Fibroblast of pulmonary artery (primary cell): ENCODE results near the gene HIPK2.

Source experiments
- DNase-seq: peaks from one replicate; pipeline ENCODE4 v3.0.0-alpha.2; 2010; ENCODE audit warnings: low read depth
- H3K4me3 ChIP-seq: replicated peaks from 2 replicates; pipeline ENCODE4 v1.5.1; 2011; ENCODE audit warnings: low read depth, mild to moderate bottlenecking, control low read depth, low read length, moderate library complexity
- TF ChIP-seq, protein P1 (sequence below): IDR thresholded peaks from 2 replicates; pipeline ENCODE4 v1.5.1; 2011; ENCODE audit warnings: mild to moderate bottlenecking, control low read depth, low read length, inconsistent platforms; ENCODE audit errors: missing control alignments

The HIPK2 gene

GRCh38 chr7:139737221-139738100, 40.3 kb downstream of the HIPK2 start:
- DNase-seq, result no peak
- TF ChIP-seq, protein P1, sequence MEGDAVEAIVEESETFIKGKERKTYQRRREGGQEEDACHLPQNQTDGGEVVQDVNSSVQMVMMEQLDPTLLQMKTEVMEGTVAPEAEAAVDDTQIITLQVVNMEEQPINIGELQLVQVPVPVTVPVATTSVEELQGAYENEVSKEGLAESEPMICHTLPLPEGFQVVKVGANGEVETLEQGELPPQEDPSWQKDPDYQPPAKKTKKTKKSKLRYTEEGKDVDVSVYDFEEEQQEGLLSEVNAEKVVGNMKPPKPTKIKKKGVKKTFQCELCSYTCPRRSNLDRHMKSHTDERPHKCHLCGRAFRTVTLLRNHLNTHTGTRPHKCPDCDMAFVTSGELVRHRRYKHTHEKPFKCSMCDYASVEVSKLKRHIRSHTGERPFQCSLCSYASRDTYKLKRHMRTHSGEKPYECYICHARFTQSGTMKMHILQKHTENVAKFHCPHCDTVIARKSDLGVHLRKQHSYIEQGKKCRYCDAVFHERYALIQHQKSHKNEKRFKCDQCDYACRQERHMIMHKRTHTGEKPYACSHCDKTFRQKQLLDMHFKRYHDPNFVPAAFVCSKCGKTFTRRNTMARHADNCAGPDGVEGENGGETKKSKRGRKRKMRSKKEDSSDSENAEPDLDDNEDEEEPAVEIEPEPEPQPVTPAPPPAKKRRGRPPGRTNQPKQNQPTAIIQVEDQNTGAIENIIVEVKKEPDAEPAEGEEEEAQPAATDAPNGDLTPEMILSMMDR, result no peak
- no peak overlapping the region for H3K4me3 ChIP-seq

DNA sequence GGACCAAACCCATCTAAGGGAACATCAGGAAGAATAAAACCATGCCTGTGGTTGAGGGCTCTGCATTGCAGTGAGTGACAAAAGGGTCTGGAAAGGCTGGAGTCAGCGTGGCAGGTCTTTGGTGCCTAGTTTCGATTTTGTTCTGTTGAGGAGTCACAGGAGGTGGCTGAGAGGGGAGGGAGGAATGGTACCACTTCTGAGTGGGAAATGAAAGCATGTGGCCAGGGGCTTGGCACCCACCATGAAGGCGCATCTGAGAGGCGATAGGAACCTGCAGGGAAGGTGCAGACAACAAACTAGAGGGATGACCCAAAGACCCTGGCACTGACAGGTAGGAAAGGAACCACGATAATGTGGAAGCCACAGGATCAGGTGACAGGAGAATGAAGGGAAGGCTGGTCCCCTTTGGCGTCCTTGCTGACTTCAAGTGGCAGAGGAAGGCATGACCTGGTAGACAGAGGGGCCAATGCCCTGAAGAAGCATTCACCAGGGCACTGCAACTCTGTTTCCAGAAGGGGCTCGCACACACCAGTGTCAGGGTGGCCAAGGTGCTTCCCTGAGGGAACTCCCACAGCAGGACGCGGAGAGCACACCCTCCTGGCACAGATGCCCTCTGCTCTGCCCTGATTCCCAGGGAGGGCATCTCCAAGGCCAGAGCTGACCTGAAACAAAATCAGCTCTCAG, 41.7 kb downstream of the HIPK2 start:
- TF ChIP-seq, protein P1, result no peak
- DNase-seq, result no peak
- no peak overlapping the region for H3K4me3 ChIP-seq

DNA sequence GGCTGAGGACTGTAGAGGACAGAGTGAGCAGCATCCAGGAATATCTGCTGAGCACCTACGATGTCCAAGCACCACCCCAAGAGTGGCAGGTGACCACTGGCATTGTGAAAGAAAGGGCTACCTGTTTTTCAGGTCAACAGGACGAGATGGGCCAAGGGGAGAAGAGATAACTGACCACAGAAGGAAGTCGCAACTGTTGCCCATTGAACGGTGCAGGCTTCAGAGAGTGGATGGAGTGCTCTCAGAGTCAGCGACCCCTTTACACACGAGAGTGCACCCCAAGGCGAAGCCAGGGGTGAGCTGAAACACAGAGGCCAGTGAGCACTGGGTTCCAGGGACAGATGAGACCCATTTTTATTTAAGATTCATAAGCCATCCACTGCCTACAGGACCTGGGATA, 42.3 kb downstream of the HIPK2 start:
- H3K4me3 ChIP-seq, result no peak overlapping the region
- DNase-seq, result no peak
- TF ChIP-seq, protein P1, result no peak

GRCh38 chr7:139734395-139734794, 43.4 kb downstream of the HIPK2 start:
- peak; percentile 99 for DNase-seq
- no peak overlapping the region for H3K4me3 ChIP-seq
- TF ChIP-seq, protein P1, result no peak

- H3K4me3 ChIP-seq, result no peak overlapping the region
- DNase-seq, result no peak
- TF ChIP-seq, protein P1, result no peak
Observed at GRCh38 chr7:139733751-139734150, 44.0 kb downstream of the HIPK2 start.

- no peak overlapping the region for H3K4me3 ChIP-seq
- TF ChIP-seq, protein P1, result no peak
- DNase-seq, result no peak
Observed at GRCh38 chr7:139732471-139733167, 45.2 kb downstream of the HIPK2 start.
